DOHH2 (cell line): ENCODE measurements around the gene EHD3.

Source experiments
- CTCF ChIP-seq: fragments of 200-600 bp; sonication (generic); IDR thresholded peaks from one replicate; pipeline ENCODE4 v1.5.1; 2014; ENCODE audit warnings: antibody characterized with exemption, mild to moderate bottlenecking, low read depth, low read length; ENCODE audit not compliant: poor library complexity, severe bottlenecking
- EZH2phosphoT487 ChIP-seq: fragments of 200-600 bp; sonication (generic); IDR thresholded peaks from 2 replicates; pipeline ENCODE4 v1.6.1; 2017; ENCODE audit warnings: borderline replicate concordance, mild to moderate bottlenecking, antibody characterized with exemption, low read length, moderate library complexity, mixed read lengths

DNA sequence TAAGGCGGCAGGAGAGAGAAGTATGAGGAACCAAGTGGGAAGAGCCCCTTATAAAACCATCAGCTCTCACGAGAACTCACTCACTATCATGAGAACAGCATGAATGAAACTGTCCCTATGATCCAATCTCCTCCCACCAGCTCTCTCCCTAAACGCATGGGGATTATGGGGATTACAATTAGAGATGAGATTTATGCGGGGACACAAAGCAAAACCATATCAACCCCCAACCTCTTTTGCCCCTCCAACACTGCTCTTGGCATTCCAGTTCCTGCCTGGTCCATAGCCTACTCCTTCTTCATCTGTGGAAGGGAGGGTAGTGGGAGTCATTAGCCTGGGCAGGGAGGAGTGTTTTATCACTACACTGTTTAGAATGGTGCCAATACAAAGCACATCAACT is 1.4 kb upstream of the EHD3 start:
- TF ChIP-seq CTCF (no peak), EZH2phosphoT487 (no peak)
